GM18909 (cell line): Measurements from ENCODE around the gene HELT.

Source experiments
- ATAC-seq: cut with Tn5 transposase; IDR thresholded peaks from one replicate; pipeline ENCODE4 v1.9.1; 2021; ENCODE audit warnings: mild to moderate bottlenecking; ENCODE audit not compliant: unreplicated experiment, poor library complexity

HELT gene

DNA sequence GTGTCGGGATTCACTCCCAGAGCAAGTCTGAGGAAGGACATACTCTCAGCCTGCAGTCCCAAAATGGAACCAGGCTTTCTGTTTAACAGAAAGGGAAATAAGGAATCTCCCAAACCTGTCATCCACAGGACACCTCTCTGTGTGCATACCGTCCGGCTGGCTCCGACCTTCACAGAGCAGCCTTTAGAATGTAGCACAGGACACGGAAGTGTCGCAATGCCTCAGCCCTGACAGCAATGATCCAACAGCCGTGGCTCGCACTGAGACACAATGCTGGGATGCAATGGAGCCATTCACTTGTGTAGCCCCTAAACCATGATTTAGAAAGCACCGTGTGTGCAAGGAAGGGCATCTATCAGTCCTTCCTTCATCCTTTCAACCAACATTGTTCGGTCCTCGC is 15.5 kb upstream of the HELT start:
- ATAC-seq = no peak

DNA sequence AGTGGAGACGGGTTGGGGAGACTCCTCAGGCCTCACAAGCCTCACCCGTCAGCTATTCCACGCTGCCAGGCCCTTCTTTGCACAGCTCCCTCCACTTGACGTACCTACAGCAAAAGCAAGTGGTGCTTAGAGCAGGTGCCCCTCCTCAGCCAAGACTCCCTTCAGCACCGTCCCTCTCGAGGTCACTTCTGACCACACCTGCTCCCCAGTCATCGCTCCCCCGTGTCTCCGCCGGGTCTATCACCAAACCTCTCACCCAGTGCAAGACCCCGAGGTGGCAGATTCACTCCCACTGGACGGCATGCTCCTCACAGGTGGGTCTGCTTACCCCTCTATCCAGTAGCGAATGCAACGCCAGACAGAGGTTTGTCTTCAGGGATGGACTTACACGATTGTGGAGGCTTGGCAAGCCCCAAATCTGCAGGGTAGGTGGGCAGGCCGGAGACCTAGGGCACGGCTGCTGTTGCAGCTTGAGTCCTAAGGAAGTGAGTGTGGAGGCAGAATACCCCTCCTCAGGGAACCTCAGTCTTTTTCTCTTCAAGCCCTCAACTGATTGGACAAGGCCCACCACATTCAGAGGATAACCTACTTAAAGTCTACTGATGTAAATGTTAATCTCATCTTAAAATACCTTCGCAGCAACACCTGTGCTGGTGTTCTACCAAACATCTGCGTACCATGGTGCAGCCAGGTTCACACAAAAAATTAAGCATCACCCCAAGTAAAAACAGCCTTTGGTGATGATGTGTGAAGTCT is 14.5 kb upstream of the HELT start:
- ATAC-seq = no peak

DNA sequence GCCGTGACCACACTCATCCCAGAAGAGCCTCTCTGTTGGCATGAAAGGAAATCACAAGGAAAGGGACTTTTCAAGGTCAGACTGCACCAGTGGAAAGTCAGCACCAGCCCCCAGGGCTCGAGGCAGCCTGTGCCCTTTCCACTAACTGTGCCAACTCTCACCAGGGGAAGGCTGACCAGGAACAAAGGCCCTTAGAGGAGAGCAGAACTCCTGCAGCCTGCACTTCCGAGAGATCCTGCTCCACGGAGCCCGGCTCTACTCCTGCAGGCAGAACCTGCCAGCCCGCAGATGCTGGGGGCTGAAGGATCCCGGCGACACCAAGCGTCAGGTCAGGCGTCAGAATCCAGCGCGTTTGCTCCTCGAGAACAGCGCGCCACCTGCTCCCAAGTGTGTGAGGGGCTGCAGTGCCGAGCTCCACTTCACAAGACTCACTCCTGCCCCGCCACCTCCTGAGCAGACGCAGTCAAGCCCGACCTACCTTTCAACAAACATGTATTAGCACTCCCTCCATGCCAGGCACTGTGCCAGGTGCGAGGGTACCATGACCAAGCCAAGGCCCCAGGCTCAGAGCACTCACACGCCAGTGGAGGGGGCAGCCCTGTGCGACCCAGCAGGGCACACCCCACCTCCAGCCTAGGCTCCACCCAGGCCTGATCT is 13.6 kb upstream of the HELT start:
- ATAC-seq = peak; percentile 30

DNA sequence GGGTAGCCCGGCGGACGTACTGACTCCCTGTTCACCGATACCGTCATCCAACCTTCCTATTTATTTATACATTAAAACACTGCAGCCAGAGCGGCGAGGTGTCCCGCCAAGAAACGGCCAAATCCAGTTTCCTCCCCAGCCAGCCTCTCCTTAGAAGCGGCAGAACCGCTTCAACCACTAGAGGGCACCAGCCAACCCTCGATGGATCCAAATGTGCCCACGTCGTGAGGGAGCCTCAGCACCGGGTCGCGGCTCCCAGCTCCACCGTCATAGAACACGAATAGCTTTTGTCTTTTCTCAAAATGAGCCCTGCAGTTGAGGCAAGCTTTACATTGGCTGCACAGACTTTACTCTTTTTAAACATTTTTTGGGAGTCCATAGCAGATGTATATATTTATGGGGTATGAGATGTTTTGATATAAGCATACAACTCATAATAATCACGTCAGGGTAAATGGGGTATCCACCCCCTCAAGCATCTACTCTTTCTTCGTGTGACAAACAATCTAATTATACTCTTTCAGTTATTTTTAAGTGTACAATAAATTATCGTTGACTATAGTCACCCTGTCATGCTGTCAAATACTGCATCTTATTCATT is 13.0 kb upstream of the HELT start:
- peak; percentile 93 for ATAC-seq

DNA sequence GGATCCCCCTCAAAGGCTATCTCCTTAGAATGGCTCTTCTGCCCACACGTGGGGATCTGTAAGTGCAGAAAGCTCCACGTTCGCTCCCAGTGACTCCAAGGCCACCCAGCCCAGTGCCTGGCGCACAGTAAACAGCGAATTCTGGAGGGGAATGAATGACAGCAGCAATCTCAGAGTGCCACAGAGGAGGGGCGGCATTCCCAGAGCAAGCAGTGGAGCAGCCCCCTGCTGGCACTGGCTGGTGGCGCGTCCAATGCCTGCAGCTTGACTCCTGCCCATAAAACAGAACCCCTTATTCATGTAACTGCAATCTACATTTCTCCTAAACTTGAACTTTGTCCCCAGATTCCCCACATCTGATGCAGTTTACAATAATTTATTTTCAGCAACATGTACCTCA is 6.9 kb upstream of the HELT start:
- ATAC-seq = peak; percentile 47

DNA sequence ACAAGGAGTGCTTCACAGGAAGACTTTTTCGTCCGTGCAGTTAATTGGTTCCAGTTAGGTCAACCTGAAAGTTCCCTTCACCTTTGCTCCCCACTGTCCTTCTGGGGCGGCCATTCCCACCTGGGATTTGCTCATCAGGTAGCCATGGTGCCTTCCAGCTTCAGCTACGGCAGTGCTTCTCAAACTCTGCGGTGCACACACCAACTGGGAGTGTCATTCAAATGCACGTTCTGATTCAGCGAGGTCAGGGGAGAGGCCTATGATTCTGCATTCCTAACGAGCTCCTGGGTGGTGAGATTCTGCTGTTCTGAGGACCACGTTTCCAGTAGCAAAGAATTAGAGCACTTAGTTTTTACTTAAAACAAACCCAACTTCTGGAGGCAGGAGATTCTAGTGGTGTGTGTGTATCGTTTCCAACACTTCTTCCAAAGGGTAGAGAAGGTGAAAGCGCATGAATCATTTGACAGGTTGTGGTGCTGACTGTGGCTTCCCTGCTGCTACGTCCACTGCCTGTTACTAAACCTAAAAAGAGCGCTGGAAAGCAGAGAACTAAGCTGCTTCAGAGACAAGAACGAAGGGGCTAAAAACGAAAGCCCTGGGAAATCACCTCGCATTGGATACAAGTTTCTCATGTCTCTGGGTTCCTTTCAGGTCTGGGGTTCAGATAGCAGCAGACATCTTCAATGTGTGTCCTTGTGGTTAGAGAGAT is 4.7 kb upstream of the HELT start:
- ATAC-seq = no peak

DNA sequence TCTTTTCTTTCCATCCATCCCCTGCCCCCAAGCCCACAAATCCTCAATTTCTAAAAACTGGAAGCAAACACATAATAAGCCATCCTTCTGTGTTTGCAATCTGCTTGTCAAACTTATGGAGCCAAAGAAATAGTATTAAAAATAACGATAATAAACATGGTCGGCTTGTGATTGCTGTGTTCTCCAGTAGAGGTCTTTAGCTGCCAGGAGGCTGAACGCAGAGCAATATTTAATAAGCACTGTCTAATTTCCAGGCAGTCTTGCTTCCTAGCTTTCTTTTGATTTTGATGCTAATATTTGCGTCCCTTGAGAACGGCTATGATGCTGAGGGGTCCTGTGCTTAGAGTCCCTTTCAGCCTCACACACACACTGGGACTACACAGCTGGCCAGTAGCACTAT is 3.2 kb upstream of the HELT start:
- ATAC-seq = no peak

DNA sequence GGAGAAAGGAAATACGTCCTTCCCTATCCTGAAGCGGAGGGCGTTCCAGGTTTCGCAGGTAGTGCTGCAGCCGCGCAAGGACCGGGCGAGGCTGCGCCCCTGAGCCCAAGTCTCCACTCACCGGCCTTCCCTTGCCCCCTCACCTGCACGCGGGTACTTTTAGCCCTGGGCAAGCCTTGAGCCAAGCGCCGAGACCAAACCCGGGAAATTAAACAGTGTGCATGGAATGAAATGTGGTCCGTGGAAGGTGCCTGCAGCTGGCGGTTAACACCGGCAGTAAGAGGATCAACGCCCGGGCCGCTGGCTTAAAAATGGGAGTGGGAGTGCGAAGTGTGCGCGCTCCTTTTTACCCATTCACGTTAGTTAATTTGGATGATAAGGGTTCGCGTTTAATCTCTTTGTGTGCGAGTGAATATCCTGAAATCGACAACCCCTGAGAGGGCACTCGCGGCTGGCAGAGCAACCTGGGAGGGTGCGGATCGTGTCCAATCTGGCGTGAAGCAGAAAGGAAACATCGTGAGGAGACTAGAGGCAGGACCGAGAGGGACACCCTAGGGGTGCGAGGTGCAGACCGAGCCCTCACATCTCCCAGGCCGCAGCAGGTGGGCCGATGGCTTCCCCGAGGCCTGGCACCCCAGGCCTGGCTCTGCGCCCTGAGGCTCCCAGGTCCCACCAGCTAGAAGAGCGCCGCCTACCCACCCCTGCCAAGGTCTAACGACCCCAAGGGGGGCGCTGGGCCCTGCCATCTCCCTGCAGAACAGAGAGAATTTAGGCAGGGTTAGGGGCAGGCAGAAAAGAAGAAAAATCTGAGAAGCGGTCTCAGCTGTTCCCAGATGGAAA is 2.0 kb upstream of the HELT start:
- no peak for ATAC-seq

DNA sequence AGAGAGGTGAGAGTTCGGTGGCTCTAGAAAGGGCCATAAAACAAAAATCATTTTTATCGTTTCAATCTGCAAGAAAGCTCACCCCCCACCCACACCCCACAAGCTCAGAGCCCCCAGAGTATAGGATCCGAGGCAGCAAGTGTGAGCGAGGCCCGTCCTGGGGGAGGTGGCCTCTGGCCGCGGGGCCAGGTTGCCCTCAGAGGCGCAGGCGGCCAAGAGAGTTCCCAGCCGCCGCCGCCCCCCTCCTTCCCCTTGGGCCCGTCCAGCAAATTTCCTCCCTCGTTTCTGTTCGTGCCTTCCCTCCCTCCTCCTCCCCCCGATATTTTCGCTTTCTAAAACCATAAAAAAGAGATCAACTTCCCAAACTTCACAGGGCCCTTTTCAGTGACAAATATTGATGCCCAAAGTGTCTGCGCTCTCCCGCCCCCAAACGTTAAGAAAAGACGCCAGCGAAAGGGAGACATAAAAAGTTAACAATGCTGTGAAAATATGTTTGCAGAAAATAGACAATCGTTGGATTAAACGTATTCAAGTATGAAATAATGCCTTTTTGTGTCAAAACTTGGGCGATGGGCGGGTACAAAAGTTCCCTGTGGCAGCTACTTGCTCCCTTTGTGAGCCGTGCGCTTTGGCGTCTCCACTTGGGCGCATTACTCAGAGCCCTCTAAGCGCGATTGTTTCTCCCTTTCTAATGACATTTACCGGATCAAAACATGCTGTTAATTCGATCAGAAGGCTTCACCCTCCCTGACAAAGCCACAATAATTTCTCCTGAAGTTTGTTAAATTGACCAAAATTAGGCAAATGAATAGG is 1.1 kb upstream of the HELT start:
- no peak for ATAC-seq

DNA sequence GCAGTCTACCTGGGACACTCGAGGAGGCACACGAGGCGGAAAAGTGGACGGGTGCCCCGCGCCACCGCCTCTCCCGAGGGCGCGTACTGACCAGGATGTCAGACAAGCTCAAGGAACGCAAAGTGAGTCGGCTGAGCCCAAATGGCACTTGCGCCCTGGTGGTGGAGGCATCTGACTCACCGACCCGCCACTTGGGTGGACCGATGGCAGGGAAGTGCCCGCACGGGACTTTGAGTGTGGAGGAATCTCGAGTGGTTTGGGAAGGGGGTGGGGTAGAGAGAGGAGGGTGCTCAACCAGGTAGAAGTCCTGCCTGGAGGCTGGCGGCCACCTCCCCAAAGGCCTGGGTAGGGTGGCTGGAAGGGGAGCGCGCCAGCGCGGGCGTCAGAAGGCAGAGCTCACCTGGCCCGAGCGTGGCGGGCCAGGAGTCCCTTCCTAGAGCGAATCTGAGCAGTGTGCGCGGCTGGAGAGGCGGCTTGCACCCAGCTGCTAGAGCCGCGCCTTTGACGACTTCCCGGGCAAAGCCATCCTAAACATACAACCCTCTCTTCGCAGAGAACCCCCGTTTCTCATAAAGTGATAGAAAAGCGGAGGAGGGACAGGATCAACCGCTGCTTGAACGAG is 655 bp downstream of the HELT start:
- ATAC-seq = no peak

DNA sequence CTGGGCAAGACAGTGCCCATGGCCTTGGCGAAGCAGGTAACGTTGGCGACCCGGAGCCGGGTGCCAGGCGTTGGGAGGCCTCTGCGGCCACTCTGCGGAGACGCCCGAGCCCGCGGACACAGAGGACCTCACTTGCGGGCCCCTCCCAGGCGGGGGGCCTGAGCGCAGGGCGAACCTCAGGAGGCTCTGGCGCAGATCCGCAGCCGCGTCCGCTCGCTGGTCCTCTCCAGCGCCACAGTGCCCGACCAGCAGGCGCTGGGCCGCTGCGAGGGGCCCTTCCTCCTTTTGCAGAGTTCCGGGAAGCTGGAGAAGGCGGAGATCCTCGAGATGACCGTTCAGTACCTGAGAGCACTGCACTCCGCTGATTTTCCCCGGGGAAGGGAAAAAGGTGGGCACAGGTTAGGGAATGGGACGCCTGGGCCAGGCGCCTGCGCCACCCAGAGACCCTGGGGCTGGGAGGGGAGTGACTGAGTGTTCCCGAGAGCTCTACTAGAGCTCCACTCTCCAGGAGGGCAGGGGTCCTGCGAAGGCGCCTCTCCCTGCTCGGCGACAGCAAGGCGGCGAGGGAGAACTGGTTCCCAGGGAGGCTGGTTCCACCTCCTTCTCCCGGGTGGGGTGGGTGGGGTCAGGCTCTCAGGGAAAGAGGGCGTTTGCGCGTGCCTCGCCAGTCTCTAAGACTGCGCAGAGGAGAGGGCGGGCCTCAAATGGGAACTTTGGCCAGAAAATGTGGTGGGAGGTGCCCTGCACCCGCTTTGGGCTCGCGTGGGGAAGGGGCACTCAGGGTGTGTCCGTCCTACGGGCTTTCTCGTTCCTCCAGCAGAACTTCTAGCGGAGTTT is 1.4 kb downstream of the HELT start:
- ATAC-seq = no peak

DNA sequence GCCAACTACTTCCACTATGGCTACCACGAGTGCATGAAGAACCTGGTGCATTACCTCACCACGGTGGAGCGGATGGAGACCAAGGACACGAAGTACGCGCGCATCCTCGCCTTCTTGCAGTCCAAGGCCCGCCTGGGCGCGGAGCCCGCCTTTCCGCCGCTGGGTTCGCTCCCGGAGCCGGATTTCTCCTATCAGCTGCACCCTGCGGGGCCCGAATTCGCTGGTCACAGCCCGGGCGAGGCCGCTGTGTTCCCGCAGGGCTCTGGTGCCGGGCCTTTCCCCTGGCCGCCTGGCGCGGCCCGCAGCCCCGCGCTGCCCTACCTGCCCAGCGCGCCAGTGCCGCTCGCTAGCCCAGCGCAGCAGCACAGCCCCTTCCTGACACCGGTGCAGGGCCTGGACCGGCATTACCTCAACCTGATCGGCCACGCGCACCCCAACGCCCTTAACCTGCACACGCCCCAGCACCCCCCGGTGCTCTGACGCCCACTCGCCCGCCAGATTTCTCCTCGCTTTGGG is 2.1 kb downstream of the HELT start:
- ATAC-seq = no peak

DNA sequence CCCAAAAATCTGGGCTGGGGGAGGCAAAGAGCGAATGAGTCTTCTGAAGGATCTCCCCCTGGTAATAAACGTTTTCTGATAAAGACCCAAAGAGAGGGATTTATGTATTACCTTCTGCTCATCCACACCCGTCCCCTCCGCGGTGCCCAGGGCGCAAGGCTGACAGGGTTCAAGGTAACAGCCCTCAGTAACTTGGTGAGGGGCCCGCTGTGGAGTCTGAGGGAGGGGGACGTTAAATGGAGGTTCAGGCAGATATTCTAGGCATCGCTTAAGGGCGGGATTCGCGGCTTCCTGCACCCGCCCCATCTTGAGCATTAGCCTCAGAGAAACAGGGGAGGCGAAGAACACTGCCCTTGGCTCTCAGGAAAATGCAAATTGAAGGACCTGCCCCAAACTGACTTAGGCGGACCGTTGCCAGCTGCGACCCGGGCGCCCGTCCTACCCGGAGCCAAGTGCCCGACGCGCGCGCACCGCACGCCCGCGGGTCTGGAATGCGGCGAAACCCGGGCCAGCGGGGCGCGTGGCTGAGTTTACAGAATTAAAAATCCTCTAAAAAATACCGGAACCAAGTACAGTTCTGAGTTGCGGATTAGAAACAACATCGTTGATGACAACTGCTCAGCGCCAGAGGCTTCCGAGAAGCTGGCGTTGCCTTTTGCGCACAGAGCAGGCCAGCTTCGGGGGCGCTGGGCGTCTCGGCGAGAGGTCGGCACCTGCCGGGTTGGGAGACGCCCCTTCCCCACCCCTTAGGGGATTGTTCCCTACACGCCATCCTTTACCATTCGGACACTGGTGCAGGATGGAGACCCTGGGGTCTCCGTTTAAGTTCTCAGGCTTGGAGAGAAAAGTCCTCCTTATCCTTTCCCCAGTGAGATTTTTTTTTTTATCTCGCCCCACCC is 2.8 kb downstream of the HELT start:
- ATAC-seq = no peak

DNA sequence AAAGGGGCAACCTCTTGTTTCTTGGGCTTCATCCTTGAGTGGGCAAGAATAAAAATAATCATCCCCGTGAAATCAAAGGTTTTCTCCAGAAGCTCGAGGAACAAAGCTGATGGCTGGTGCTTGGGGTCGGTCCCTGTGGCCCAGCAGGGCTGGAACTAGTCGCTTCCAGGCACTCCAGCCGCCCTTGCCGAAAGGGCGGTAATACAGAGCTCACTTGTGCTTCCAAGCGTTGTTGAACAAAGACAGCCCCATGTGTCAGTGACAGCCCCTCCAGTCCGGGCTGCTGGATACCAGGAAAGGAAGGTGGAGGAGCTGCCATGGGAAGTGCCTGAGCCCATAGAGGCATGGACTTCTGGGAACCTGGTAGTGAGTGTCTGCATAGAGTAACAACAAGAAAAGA is 5.2 kb downstream of the HELT start:
- no peak for ATAC-seq

DNA sequence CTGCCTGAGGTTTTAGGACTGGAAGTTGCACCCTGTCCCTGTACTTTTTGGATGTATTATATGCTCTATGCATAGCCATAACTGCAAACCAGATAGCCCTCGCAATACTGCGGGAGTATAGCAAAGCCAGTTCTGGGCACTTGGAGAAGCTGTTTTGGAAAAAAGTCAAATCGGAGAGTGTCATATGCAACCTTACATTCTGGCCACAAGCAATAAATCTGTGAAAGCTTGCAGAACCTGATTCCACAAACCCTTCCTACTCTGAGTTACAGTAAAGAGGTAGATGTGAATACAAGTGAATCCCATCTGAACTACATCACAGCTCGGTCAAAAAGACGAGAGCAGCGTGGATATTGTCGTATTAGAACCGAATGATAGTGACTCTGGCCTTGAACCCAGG is 10.3 kb downstream of the HELT start:
- no peak for ATAC-seq

DNA sequence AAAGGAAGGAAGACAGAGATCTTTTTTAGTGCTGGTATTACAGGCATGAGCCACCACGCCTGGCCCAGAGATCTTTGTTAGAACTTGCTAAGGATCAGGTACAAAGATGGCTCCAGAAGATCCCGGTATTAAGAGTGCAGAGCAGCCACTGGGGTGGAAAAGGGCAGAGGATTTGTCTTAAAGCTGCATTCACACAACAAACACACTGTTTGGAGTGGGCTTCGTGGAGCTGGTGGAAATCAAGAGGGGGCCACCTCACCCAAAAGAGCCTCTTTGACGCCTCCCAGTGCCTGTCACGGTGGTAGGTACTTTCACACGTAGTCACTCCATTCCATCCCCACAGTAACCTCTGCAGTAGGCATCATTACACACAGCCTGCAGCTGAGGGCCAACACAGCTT is 13.3 kb downstream of the HELT start:
- no peak for ATAC-seq

DNA sequence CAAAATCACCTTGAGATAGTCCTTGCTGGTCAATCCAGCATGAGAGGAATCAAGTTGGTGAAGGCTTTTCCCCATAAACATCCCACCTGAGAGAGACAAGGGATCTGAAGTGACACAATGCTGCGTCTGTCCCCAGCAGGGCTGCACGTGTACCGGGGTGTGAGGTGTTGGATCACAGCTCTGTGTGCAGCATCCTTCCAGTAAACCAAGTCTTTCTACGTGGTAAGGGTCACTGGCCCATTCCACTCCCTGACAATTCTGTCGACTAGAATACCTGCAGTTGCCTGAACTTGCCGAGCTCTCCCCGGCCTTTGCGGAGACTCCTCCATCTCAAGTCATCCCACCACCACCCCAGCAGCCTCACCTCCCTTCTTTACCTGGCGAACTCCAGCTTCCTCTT is 14.8 kb downstream of the HELT start:
- no peak for ATAC-seq
